ENCODE results near the gene DKC1. TPM values are rescaled to one million over a fixed set of nuclear protein-coding genes. Genes with fewer than 3 reads are reported as not detected.

The DKC1 gene
- total and polyA plus RNA-seq, 2 of the 4 experiments (the other 2 are of a cell fraction): 49.9 to 63.8 TPM

- Histone ChIP-seq H4K5ac (ENCODE audit: low read depth, low read length) (no peak overlapping the region), H3K14ac (replicated peaks; ENCODE audit: low read depth, low read length) (no peak overlapping the region), H4K8ac (ENCODE audit: low read depth in 2 of 2, low read length in 2 of 2) (no peak overlapping the region), H3K36me3 (ENCODE audit: control insufficient read depth, insufficient read depth, low read length) (no peaks in the 10 kb centered on the region), H3K4ac (ENCODE audit: low read depth, low read length) (no peak overlapping the region), H3K18ac (ENCODE audit: low read depth, low read length) (no peak overlapping the region), H4K91ac (ENCODE audit: insufficient read depth, low read depth, low read length) (no peak overlapping the region; the same call in 1 of the 2 replicates), H2AFZ (replicated peaks; ENCODE audit: low read length, poor library complexity) (no peak overlapping the region), H3K23ac (ENCODE audit: low read depth, low read length) (no peak overlapping the region), H2AK5ac (ENCODE audit: low read depth, low read length) (no peak overlapping the region), H3K4me1 (ENCODE audit: control insufficient read depth, insufficient read depth, low read length) (no peaks in the 10 kb centered on the region), H4K20me1 (ENCODE audit: insufficient read depth, low read length) (no peaks in the 10 kb centered on the region), H2BK5ac (ENCODE audit: low read depth, low read length, poor library complexity, severe bottlenecking) (no peak overlapping the region), H2AK9ac (replicated peaks; ENCODE audit: low read depth, low read length, poor library complexity) (no peak overlapping the region), H3K9me1 (ENCODE audit: insufficient read depth, low read length) (no peaks in the 10 kb centered on the region), H3K9me3 (ENCODE audit: control insufficient read depth, insufficient read depth, low read length) (no peaks in the 10 kb centered on the region), H3K27me3 (ENCODE audit: control insufficient read depth, insufficient read depth, low read length) (peaks cover 2% of the 10 kb centered on the region), H3K56ac (ENCODE audit: extremely low read depth, insufficient read depth, low read length) (peak overlapping the region; percentile 17; the same call in 1 of the 2 replicates), H3K27ac (ENCODE audit: insufficient read depth, low read length) (no peak overlapping the region), H3K4me3 (ENCODE audit: insufficient read depth, low read depth, low read length) (no peak overlapping the region), H2BK20ac (ENCODE audit: low read depth, low read length) (no peak overlapping the region), H2BK15ac (ENCODE audit: low read depth, low read length) (no peak overlapping the region), H3K79me1 (ENCODE audit: low read depth in 1 of 2, low read length in 2 of 2) (no peaks in the 10 kb centered on the region; a peak in 1 of 4 replicates), H3K4me2 (ENCODE audit: low read depth, low read length) (peak overlapping the region; percentile 39; the same call in 1 of the 2 replicates), H3K9ac (ENCODE audit: low read depth, low read length) (peak overlapping the region; percentile 46; the same call in 1 of the 2 replicates), H2BK120ac (ENCODE audit: low read depth, low read length) (no peak overlapping the region)
- TF ChIP-seq USF2 (IDR thresholded peaks at IDR 0.05; ENCODE audit: low read depth, low read length) (no peak), CHD1 (IDR thresholded peaks at IDR 0.05; ENCODE audit: low read depth, low read length) (no peak), CTCF (conservative IDR thresholded peaks at IDR 0.05; ENCODE audit: low read depth, low read length) (peak; percentile 83), FOS (IDR thresholded peaks at IDR 0.05; ENCODE audit: low read depth, low read length) (no peak), SMC3 (IDR thresholded peaks at IDR 0.05; ENCODE audit: low read depth, low read length) (peak; percentile 88), RAD21 (IDR thresholded peaks at IDR 0.05; ENCODE audit: low read length) (peak; percentile 86), CEBPB (IDR thresholded peaks at IDR 0.05; ENCODE audit: low read depth, low read length) (no peak)
- in situ Hi-C loops (cut with MboI; ENCODE audit: low sequenced_read_pairs): loop anchor here (25.0 kb wide), 1 partner anchor 162 kb away; the partner anchor contains the start of gene CTAG1A
- no CpG with 5 or more reads among the region's 11 CpGs for WGBS, 2 experiments (ENCODE audit: extremely low coverage in 2 of 2, insufficient read length in 1 of 2)
- ChIA-PET CTCF (interaction anchor here (0.8 to 1.8 kb wide), 13 partner anchors 11 to 103 kb away, joined by 3 to 8 read pairs (median 3); partner anchors contain the start of gene DKC1), POLR2A (ENCODE audit: unreplicated experiment) (no interaction called here)
- ATAC-seq (ENCODE audit: low read depth): peak; percentile 71
- dilution Hi-C loops (cut with HindIII; ENCODE audit: low sequenced_read_pairs, unreplicated experiment): no loop called here
- peak; percentile 50 for DNase-seq
- BruUV-seq (replicated peaks): no TSS peak
- intact Hi-C loops (cut with micrococcal nuclease): loop anchor here (1.0 kb wide), 1 partner anchor 92 kb away; no protein-coding TSS in a partner anchor
Observed at GRCh38 chrX:154748712-154749339, 13.8 kb upstream of the DKC1 start.
